ENCODE measurements around the gene PSME3IP1. TPM values are rescaled to one million over a fixed set of nuclear protein-coding genes. Genes with fewer than 3 reads are reported as not detected.
"Not testable (repeated sequence)": the region's sequence is repeated elsewhere in the genome, so short reads cannot be mapped to it uniquely, and the experiment has no call there.

The PSME3IP1 gene
- total RNA-seq, 1 experiment from 2014 or later, result 142 TPM

GRCh38 chr16:57187902-57188710 lies 2.3 kb upstream of the PSME3IP1 start:
- not testable (repeated sequence) for H3K27ac ChIP-seq
- peaks cover 28% of the 10 kb centered on the region for H3K4me1 ChIP-seq

GRCh38 chr16:57186872-57187854 lies 1.3 kb upstream of the PSME3IP1 start:
- Histone ChIP-seq H3K27me3 (no peaks in the 10 kb centered on the region), H3K4me3 (peak overlapping the region; percentile 78), H3K9me3 (replicated peaks) (no peaks in the 10 kb centered on the region), H3K36me3 (no peaks in the 10 kb centered on the region), H3K4me1 (peaks cover 26% of the 10 kb centered on the region), H3K27ac (peak overlapping the region; percentile 52)
- DNase-seq, result peak; percentile 28 to 55

More at GRCh38 chr16:57187902-57188710, 2.3 kb upstream of the PSME3IP1 start:
- not testable (repeated sequence) for H3K9me3 ChIP-seq (replicated peaks); H3K36me3 ChIP-seq; H3K27me3 ChIP-seq; DNase-seq
- H3K4me3 ChIP-seq, result peak overlapping the region; percentile 78

GRCh38 chr16:57185446-57185944 lies 344 bp downstream of the PSME3IP1 start:
- Histone ChIP-seq H3K9me3 (replicated peaks) (no peaks in the 10 kb centered on the region), H3K4me1 (peaks cover 13% of the 10 kb centered on the region), H3K27ac (peak overlapping the region; percentile 81), H3K36me3 (no peaks in the 10 kb centered on the region), H3K27me3 (no peaks in the 10 kb centered on the region), H3K4me3 (peak overlapping the region; percentile 78)
- peak; percentile 49 to 64 for DNase-seq

GRCh38 chr16:57184887-57185445 lies 873 bp downstream of the PSME3IP1 start:
- Histone ChIP-seq H3K9me3 (replicated peaks) (no peaks in the 10 kb centered on the region), H3K27ac (peak overlapping the region; percentile 81), H3K36me3 (no peaks in the 10 kb centered on the region), H3K4me3 (peak overlapping the region; percentile 78), H3K4me1 (peaks cover 13% of the 10 kb centered on the region), H3K27me3 (no peaks in the 10 kb centered on the region)
- DNase-seq, result no peak

GRCh38 chr16:57184113-57184512 lies 1.7 kb downstream of the PSME3IP1 start:
- peaks cover 17% of the 10 kb centered on the region for H3K4me1 ChIP-seq
- no peaks in the 10 kb centered on the region for H3K27me3 ChIP-seq
- no peaks in the 10 kb centered on the region for H3K9me3 ChIP-seq (replicated peaks)
- H3K27ac ChIP-seq, result no peak overlapping the region
- no peaks in the 10 kb centered on the region for H3K36me3 ChIP-seq
- no peak overlapping the region for H3K4me3 ChIP-seq
- DNase-seq, result no peak

GRCh38 chr16:57179215-57179828 lies 6.5 kb downstream of the PSME3IP1 start:
- peaks cover 4% of the 10 kb centered on the region; the same call in 1 of the 2 replicates for H3K36me3 ChIP-seq
- H3K27me3 ChIP-seq, result no peaks in the 10 kb centered on the region
- H3K9me3 ChIP-seq (replicated peaks), result no peaks in the 10 kb centered on the region
- H3K4me1 ChIP-seq, result peaks cover 8% of the 10 kb centered on the region
- no peak overlapping the region for H3K4me3 ChIP-seq
- no peak for DNase-seq
- H3K27ac ChIP-seq, result no peak overlapping the region

GRCh38 chr16:57178793-57179212 lies 7.0 kb downstream of the PSME3IP1 start:
- Histone ChIP-seq H3K4me3 (no peak overlapping the region), H3K9me3 (replicated peaks) (no peaks in the 10 kb centered on the region), H3K36me3 (peaks cover 4% of the 10 kb centered on the region; the same call in 1 of the 2 replicates), H3K27me3 (no peaks in the 10 kb centered on the region), H3K27ac (no peak overlapping the region), H3K4me1 (peaks cover 7% of the 10 kb centered on the region)
- DNase-seq, result no peak

GRCh38 chr16:57178196-57178595 lies 7.6 kb downstream of the PSME3IP1 start:
- H3K27ac ChIP-seq, result no peak overlapping the region

GRCh38 chr16:57175896-57176295 lies 9.9 kb downstream of the PSME3IP1 start:
- peaks cover 22% of the 10 kb centered on the region for H3K36me3 ChIP-seq
- H3K4me1 ChIP-seq, result peaks cover 7% of the 10 kb centered on the region
- H3K9me3 ChIP-seq (replicated peaks), result no peaks in the 10 kb centered on the region
- H3K27me3 ChIP-seq, result no peaks in the 10 kb centered on the region
- DNase-seq, result no peak
- H3K4me3 ChIP-seq, result no peak overlapping the region
- no peak overlapping the region for H3K27ac ChIP-seq

More at GRCh38 chr16:57178196-57178595, 7.6 kb downstream of the PSME3IP1 start:
- Histone ChIP-seq H3K4me1 (peaks cover 7% of the 10 kb centered on the region), H3K36me3 (peaks cover 4% of the 10 kb centered on the region; the same call in 1 of the 2 replicates), H3K4me3 (no peak overlapping the region), H3K27me3 (no peaks in the 10 kb centered on the region), H3K9me3 (replicated peaks) (no peaks in the 10 kb centered on the region)
- no peak for DNase-seq

- Histone ChIP-seq H3K4me3 (no peak overlapping the region), H3K4me1 (peaks cover 9% of the 10 kb centered on the region; the same call in 1 of the 2 replicates), H3K36me3 (peaks cover 30% of the 10 kb centered on the region), H3K27me3 (no peaks in the 10 kb centered on the region), H3K27ac (no peak overlapping the region), H3K9me3 (replicated peaks) (no peaks in the 10 kb centered on the region)
- no peak for DNase-seq
Measured at GRCh38 chr16:57172721-57173290, 13.0 kb downstream of the PSME3IP1 start.

- H3K9me3 ChIP-seq (replicated peaks), result no peaks in the 10 kb centered on the region
- peak in 1 of 2 experiments; percentile 38 for DNase-seq
- peaks cover 51% of the 10 kb centered on the region for H3K36me3 ChIP-seq
Measured at GRCh38 chr16:57169327-57169726, 16.5 kb downstream of the PSME3IP1 start.

GRCh38 chr16:57167953-57168352 lies 17.9 kb downstream of the PSME3IP1 start:
- Histone ChIP-seq H3K9me3 (replicated peaks) (no peaks in the 10 kb centered on the region), H3K27ac (no peak overlapping the region), H3K36me3 (peaks cover 61% of the 10 kb centered on the region), H3K4me1 (peaks cover 12% of the 10 kb centered on the region), H3K4me3 (no peak overlapping the region), H3K27me3 (no peaks in the 10 kb centered on the region)
- peak in 1 of 2 experiments; percentile 61 for DNase-seq

More at GRCh38 chr16:57169327-57169726, 16.5 kb downstream of the PSME3IP1 start:
- Histone ChIP-seq H3K27ac (no peak overlapping the region), H3K4me1 (peaks cover 9% of the 10 kb centered on the region; the same call in 1 of the 2 replicates), H3K27me3 (no peaks in the 10 kb centered on the region), H3K4me3 (no peak overlapping the region)

- H3K36me3 ChIP-seq, result peaks cover 57% of the 10 kb centered on the region
Measured at GRCh38 chr16:57167538-57167937, 18.3 kb downstream of the PSME3IP1 start.

More at GRCh38 chr16:57167538-57167937, 18.3 kb downstream of the PSME3IP1 start:
- DNase-seq, result no peak
- H3K27ac ChIP-seq, result no peak overlapping the region
- no peaks in the 10 kb centered on the region for H3K9me3 ChIP-seq (replicated peaks)
- no peak overlapping the region for H3K4me3 ChIP-seq
- peaks cover 12% of the 10 kb centered on the region for H3K4me1 ChIP-seq
- no peaks in the 10 kb centered on the region for H3K27me3 ChIP-seq
